Measurements from ENCODE around the gene BEX4. TPM values are rescaled to one million over a fixed set of nuclear protein-coding genes. Genes with fewer than 3 reads are reported as not detected.
"Not testable (repeated sequence)": the region's sequence is repeated elsewhere in the genome, so short reads cannot be mapped to it uniquely, and the experiment has no call there.

The BEX4 gene
- total RNA-seq, 2 experiments from 2014 or later, result not detected

DNA sequence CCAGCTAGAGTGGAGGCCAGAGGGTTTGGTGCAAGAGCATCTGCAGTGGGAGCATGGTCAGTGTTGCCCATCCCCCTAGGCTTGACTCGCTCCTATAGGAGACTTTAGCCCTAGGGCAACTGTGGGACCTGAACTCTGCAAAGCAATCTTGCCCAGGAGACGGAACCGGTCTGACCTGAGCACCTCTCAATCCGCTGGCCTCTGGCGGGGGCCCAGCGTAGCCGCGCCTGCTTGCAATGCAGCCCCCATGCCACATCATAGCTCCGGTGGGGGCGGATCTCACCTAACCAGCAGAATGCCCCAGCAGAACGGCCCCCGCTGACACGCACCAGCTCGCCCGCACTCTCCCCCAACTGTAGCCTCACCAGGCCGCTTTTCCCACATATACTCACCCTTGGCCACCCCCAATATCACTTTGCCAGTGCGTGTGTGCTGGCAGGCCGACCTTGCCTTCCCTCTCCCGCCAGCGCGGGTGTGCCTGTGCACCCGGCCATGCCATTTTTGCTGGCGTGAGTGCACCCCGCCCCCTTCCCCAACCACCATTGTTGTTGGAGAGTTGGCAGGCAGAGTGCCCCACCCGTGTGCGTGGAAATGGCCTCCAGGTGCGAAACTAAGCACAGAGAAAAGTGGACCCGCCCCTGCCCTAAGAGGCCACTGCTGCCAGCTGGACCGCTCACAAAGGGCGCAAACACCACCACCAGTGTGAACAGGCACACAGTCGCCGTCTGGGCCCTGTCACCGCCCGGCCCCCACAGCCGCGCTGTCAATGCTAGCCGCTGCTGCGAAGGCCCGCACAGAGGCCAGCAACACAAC, 5.8 kb downstream of the BEX4 start:
- CTCF ChIA-PET (ENCODE audit: unreplicated experiment), result no interaction called here

GRCh38 chrX:103225918-103226317, 11.0 kb downstream of the BEX4 start:
- H3K4me3 ChIP-seq (ENCODE audit: low read depth, low read length, poor library complexity, severe bottlenecking); H4K20me1 ChIP-seq (ENCODE audit: insufficient read depth, low read length); H2AFZ ChIP-seq (ENCODE audit: low read length); H3K36me3 ChIP-seq (ENCODE audit: insufficient read depth, low read length); CTCF ChIA-PET (ENCODE audit: unreplicated experiment); POLR2A ChIA-PET; H3K9me2 ChIP-seq (ENCODE audit: insufficient read depth, low read length); H3K27ac ChIP-seq (ENCODE audit: low read depth, low read length, poor library complexity, severe bottlenecking); DNase-seq (ENCODE audit: low spot score); H3K9me3 ChIP-seq (ENCODE audit: low read length); H3K4me1 ChIP-seq (ENCODE audit: insufficient read depth, low read length, poor library complexity, severe bottlenecking); H3K79me2 ChIP-seq (ENCODE audit: insufficient read depth, low read depth, low read length); BruUV-seq (replicated peaks); intact Hi-C loops (cut with micrococcal nuclease; ENCODE audit: unreplicated experiment); H3K4me2 ChIP-seq (ENCODE audit: low read length): not testable (repeated sequence)

More for the DNA sequence above, 5.8 kb downstream of the BEX4 start:
- Histone ChIP-seq H4K20me1 (ENCODE audit: insufficient read depth, low read length) (no peaks in the 10 kb centered on the region), H3K36me3 (ENCODE audit: insufficient read depth, low read length) (no peaks in the 10 kb centered on the region), H3K4me3 (ENCODE audit: low read depth, low read length, poor library complexity, severe bottlenecking) (no peak overlapping the region), H3K27ac (ENCODE audit: low read depth, low read length, poor library complexity, severe bottlenecking) (no peak overlapping the region), H3K9me2 (ENCODE audit: insufficient read depth, low read length) (no peaks in the 10 kb centered on the region), H3K9me3 (ENCODE audit: low read length) (no peaks in the 10 kb centered on the region), H3K4me1 (ENCODE audit: insufficient read depth, low read length, poor library complexity, severe bottlenecking) (no peaks in the 10 kb centered on the region), H2AFZ (ENCODE audit: low read length) (no peak overlapping the region), H3K4me2 (ENCODE audit: low read length) (no peak overlapping the region), H3K79me2 (ENCODE audit: insufficient read depth, low read depth, low read length) (no peaks in the 10 kb centered on the region)
- POLR2A ChIA-PET, result no interaction called here
- intact Hi-C loops (cut with micrococcal nuclease; ENCODE audit: unreplicated experiment), result no loop called here
- BruUV-seq (replicated peaks), result no TSS peak
- no peak for TF ChIP-seq CTCF (conservative IDR thresholded peaks at IDR 0.05; ENCODE audit: low read length)
- TF ChIP-seq EZH2phosphoT487 (IDR thresholded peaks at IDR 0.05; ENCODE audit: borderline replicate concordance, low read depth, low read length), result no peak
- DNase-seq (ENCODE audit: low spot score), result no peak

DNA sequence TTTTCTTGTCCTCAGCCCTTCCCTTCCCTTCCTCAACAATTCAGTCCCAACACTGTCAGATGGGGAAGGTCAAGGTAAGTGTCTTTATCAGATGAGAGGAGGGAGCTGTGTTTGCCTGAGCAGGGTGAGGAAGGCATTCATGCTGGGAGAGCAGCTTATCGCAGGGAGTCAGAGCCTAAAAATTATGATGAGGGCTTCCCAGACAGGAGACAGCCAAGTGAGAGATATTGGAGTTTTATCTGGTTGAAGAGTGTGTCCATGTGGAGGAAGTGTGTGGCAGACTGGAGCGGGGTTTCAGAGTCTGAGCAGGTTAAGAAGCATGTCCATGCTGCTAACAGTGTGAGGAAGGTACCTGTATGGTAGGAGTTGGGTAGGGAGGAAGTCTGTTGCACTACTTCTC, 18.4 kb downstream of the BEX4 start:
- Histone ChIP-seq H4K20me1 (ENCODE audit: insufficient read depth, low read length) (no peaks in the 10 kb centered on the region), H3K4me1 (ENCODE audit: insufficient read depth, low read length, poor library complexity, severe bottlenecking) (no peaks in the 10 kb centered on the region), H3K36me3 (ENCODE audit: insufficient read depth, low read length) (no peaks in the 10 kb centered on the region), H3K9me3 (ENCODE audit: low read length) (no peaks in the 10 kb centered on the region), H3K27ac (ENCODE audit: low read depth, low read length, poor library complexity, severe bottlenecking) (no peak overlapping the region), H3K4me2 (ENCODE audit: low read length) (no peak overlapping the region), H3K4me3 (ENCODE audit: low read depth, low read length, poor library complexity, severe bottlenecking) (no peak overlapping the region), H3K9me2 (ENCODE audit: insufficient read depth, low read length) (no peaks in the 10 kb centered on the region), H3K79me2 (ENCODE audit: insufficient read depth, low read depth, low read length) (no peaks in the 10 kb centered on the region), H2AFZ (ENCODE audit: low read length) (no peak overlapping the region)
- intact Hi-C loops (cut with micrococcal nuclease; ENCODE audit: unreplicated experiment), result no loop called here
- BruUV-seq (replicated peaks), result no TSS peak
- DNase-seq (ENCODE audit: low spot score), result no peak
- no peak for TF ChIP-seq CTCF (conservative IDR thresholded peaks at IDR 0.05; ENCODE audit: low read length)
- TF ChIP-seq EZH2phosphoT487 (IDR thresholded peaks at IDR 0.05; ENCODE audit: borderline replicate concordance, low read depth, low read length), result no peak
- CTCF ChIA-PET (ENCODE audit: unreplicated experiment), result no interaction called here
- POLR2A ChIA-PET, result interaction anchor here (0.6 kb wide), 1 partner anchor 10 kb away, joined by 3 read pairs; no protein-coding TSS in a partner anchor

All from OCI-LY7 (cell line).